22Rv1 (cell line): ENCODE measurements around the gene DACH1.

Source experiments
- CTCF ChIP-seq: fragments of 450-650 bp; IDR thresholded peaks from 2 replicates; pipeline ENCODE4 v1.5.1; 2017; ENCODE audit warnings: mild to moderate bottlenecking
- ZFX ChIP-seq: fragments of 450-650 bp; IDR thresholded peaks from 2 replicates; pipeline ENCODE4 v1.6.1; 2017; ENCODE audit warnings: antibody characterized with exemption, borderline replicate concordance

- TF ChIP-seq CTCF (no peak), ZFX (no peak)
Measured at GRCh38 chr13:71516521-71516920, 350.5 kb downstream of the DACH1 start.
